CD14-positive monocyte (primary cell): ENCODE results near the gene SS18. TPM values are rescaled to one million over a fixed set of nuclear protein-coding genes. Genes with fewer than 3 reads are reported as not detected.

Experiments used
- DNase-seq, 3 donors: peaks; one replicate each; pipeline ENCODE4 v3.0.0-alpha.2; 2011 to 2022
- H2AFZ ChIP-seq: 2 replicates; pipeline ENCODE4 v1.6.0; 2012; ENCODE audit warnings: mild to moderate bottlenecking, low read depth, low read length, inconsistent platforms; ENCODE audit not compliant: insufficient read depth, poor library complexity, severe bottlenecking
- H3K27ac ChIP-seq, 2 donors: 1 replicate in 1 of 2; 2 replicates in 1 of 2; pipeline ENCODE4 v1.5.1; 2012 to 2013; ENCODE audit warnings: low read length in 2 of 2, control low read depth in 1 of 2, inconsistent platforms in 1 of 2, low read depth in 1 of 2, mild to moderate bottlenecking in 1 of 2
- H3K27me3 ChIP-seq, 2 donors: one replicate each; pipeline versions ENCODE4 v1.6.0 to v1.6.1; 2011 to 2013; ENCODE audit warnings: low read length in 2 of 2; ENCODE audit not compliant: control insufficient read depth in 2 of 2, insufficient read depth in 2 of 2
- H3K36me3 ChIP-seq, 2 donors: replicated peaks in 1 of 2; 1 replicate in 1 of 2; 2 replicates in 1 of 2; pipeline versions ENCODE4 v1.5.1 to v1.6.1; 2012 to 2013; ENCODE audit warnings: low read length in 2 of 2, control low read depth in 1 of 2, inconsistent platforms in 1 of 2, mild to moderate bottlenecking in 1 of 2; ENCODE audit not compliant: insufficient read depth in 2 of 2, control insufficient read depth in 1 of 2
- H3K4me1 ChIP-seq, 2 donors: 1 replicate in 1 of 2; 2 replicates in 1 of 2; pipeline versions ENCODE4 v1.5.1 to v1.6.1; 2012 to 2013; ENCODE audit warnings: low read length in 2 of 2, control low read depth in 1 of 2, inconsistent platforms in 1 of 2, mild to moderate bottlenecking in 1 of 2, moderate library complexity in 1 of 2; ENCODE audit not compliant: insufficient read depth in 2 of 2, control insufficient read depth in 1 of 2
- H3K4me2 ChIP-seq: replicated peaks from 2 replicates; pipeline ENCODE3; 2012; ENCODE audit warnings: low read length, moderate library complexity, mild to moderate bottlenecking; ENCODE audit not compliant: poor library complexity, severe bottlenecking; ENCODE audit errors: extremely low read depth
- H3K4me3 ChIP-seq, 3 experiments: fragments of 200-600 bp in 1 of 3; sonication (generic) in 1 of 3; replicated peaks in 1 of 3; 1 replicate in 2 of 3; 2 replicates in 1 of 3; pipeline ENCODE4 v1.5.1; 2011 to 2013; ENCODE audit warnings: low read length in 3 of 3, mild to moderate bottlenecking in 3 of 3, control low read depth in 2 of 3, low read depth in 2 of 3, inconsistent platforms in 1 of 3, moderate library complexity in 1 of 3
- H3K79me2 ChIP-seq: 2 replicates; pipeline ENCODE4 v1.6.0; 2012; ENCODE audit warnings: mild to moderate bottlenecking, control low read depth, inconsistent platforms, low read length, moderate library complexity; ENCODE audit not compliant: insufficient read depth
- H3K9ac ChIP-seq: 2 replicates; pipeline ENCODE4 v1.6.0; 2017; ENCODE audit warnings: low read length, mild to moderate bottlenecking; ENCODE audit not compliant: insufficient read depth, poor library complexity, severe bottlenecking
- H3K9me3 ChIP-seq, 2 donors: replicated peaks in 1 of 2; 1 replicate in 1 of 2; 2 replicates in 1 of 2; pipeline versions ENCODE4 v1.5.1 to v1.6.1; 2012 to 2013; ENCODE audit warnings: low read length in 2 of 2, control low read depth in 1 of 2; ENCODE audit not compliant: control insufficient read depth in 1 of 2, insufficient read depth in 1 of 2
- H4K20me1 ChIP-seq: 2 replicates; pipeline ENCODE4 v1.6.0; 2012; ENCODE audit warnings: mild to moderate bottlenecking, low read length, control low read depth, moderate library complexity; ENCODE audit not compliant: insufficient read depth
- H3K27ac Mint-ChIP-seq, 7 donors: one replicate each; pipeline ENCODE4 v1.8.0; 2020; ENCODE audit warnings: mild to moderate bottlenecking in 7 of 7, mixed read lengths in 7 of 7, moderate library complexity in 6 of 7, inconsistent platforms in 2 of 7
- H3K27me3 Mint-ChIP-seq, 3 donors: one replicate each; pipeline ENCODE4 v1.8.0; 2021 to 2022; ENCODE audit warnings: low read depth in 3 of 3, mild to moderate bottlenecking in 3 of 3, mixed read lengths in 3 of 3, moderate library complexity in 3 of 3, inconsistent platforms in 1 of 3
- H3K36me3 Mint-ChIP-seq, 2 donors: one replicate each; pipeline ENCODE4 v1.8.0; 2020; ENCODE audit warnings: mixed read lengths in 2 of 2, inconsistent platforms in 1 of 2, mild to moderate bottlenecking in 1 of 2
- H3K4me1 Mint-ChIP-seq: one replicate; pipeline ENCODE4 v1.8.0; 2020; ENCODE audit warnings: mild to moderate bottlenecking, mixed read lengths
- H3K4me3 Mint-ChIP-seq, 2 donors: one replicate each; pipeline ENCODE4 v1.8.0; 2020; ENCODE audit warnings: mild to moderate bottlenecking in 2 of 2, mixed read lengths in 2 of 2, moderate library complexity in 1 of 2
- H3K9me3 Mint-ChIP-seq, 7 donors: one replicate each; pipeline ENCODE4 v1.8.0; 2020 to 2022; ENCODE audit warnings: mixed read lengths in 7 of 7, mild to moderate bottlenecking in 6 of 7, moderate library complexity in 6 of 7, inconsistent platforms in 2 of 7
- CTCF ChIP-seq: fragments of 200-600 bp; IDR thresholded peaks from one replicate; pipeline ENCODE4 v1.8.0; 2022; ENCODE audit warnings: antibody characterized with exemption, mild to moderate bottlenecking
- WGBS: methylation state at CpG from one replicate; pipeline ENCODE4 v1.1.5; 2013; ENCODE audit warnings: missing lambda C conversion rate; ENCODE audit not compliant: insufficient coverage; 5-methylcytosine and 5-hydroxymethylcytosine counted together
- intact Hi-C, 2 donors: fragments of 100-400 bp; cut with micrococcal nuclease; formaldehyde crosslinking; loops; one replicate each; pipeline versions ENCODE4 v1.15.0 to v1.15.1; 2023
- polyA plus RNA-seq, 3 donors: library from polyadenylated mRNA; depleted of rRNA in 1 of 3; unstranded in 2 of 3; stranded (reverse) in 1 of 3; fragments of 300-500 nt in 2 of 3; fragments of >200 nt in 1 of 3; fragmentation: Illumina TruSeq in 2 of 3; gene quantifications; 1 replicate in 2 of 3; 2 replicates in 1 of 3; pipeline ENCODE4 v1.2.3, GENCODE V29; 2012 to 2021

SS18 gene
- polyA plus RNA-seq, 3 donors: 23.0 to 50.5 (median 36.3) TPM

- peaks cover 0 to 2% (median 0%) of the 10 kb centered on the region in 7 donors for H3K9me3 Mint-ChIP-seq
- WGBS: no CpG with 5 or more reads among the region's 2 CpGs
- intact Hi-C loops: no loop called here
- Histone ChIP-seq H3K79me2 (peaks cover 18% of the 10 kb centered on the region), H4K20me1 (peaks cover 18% of the 10 kb centered on the region), H3K4me1 (no peaks in the 10 kb centered on the region), H3K27ac (peak overlapping the region in 1 of 2 donors; percentile 21), H3K36me3 (peaks cover 60 to 87% of the 10 kb centered on the region in 2 donors), H3K9ac (no peak overlapping the region), H3K4me2 (no peak overlapping the region), H2AFZ (no peak overlapping the region), H3K27me3 (no peaks in the 10 kb centered on the region), H3K4me3 (no peak overlapping the region), H3K9me3 (peaks cover 0 to 4% of the 10 kb centered on the region in 2 donors)
- TF ChIP-seq CTCF: no peak
- peaks cover 8% of the 10 kb centered on the region for H3K4me1 Mint-ChIP-seq
- no peak overlapping the region for H3K4me3 Mint-ChIP-seq
- DNase-seq: no peak
- H3K36me3 Mint-ChIP-seq: peaks cover 62 to 79% of the 10 kb centered on the region in 2 donors
- no peak overlapping the region for H3K27ac Mint-ChIP-seq
- H3K27me3 Mint-ChIP-seq: no peaks in the 10 kb centered on the region
Measured at GRCh38 chr18:26073758-26074157, 16.7 kb downstream of the SS18 start.

- H3K27me3 ChIP-seq: no peaks in the 10 kb centered on the region
- 100% methylated on average over 1 of the region's 2 CpGs for WGBS
- Mint-ChIP-seq H3K36me3 (peaks cover 62 to 74% of the 10 kb centered on the region in 2 donors), H3K4me3 (no peak overlapping the region), H3K27me3 (no peaks in the 10 kb centered on the region), H3K27ac (peak overlapping the region in 1 of 7 donors; percentile 29), H3K9me3 (peaks cover 0 to 2% (median 0%) of the 10 kb centered on the region in 7 donors), H3K4me1 (peaks cover 8% of the 10 kb centered on the region)
- no peak overlapping the region for H3K4me3 ChIP-seq
- intact Hi-C loops: no loop called here
- TF ChIP-seq CTCF: no peak
- no peaks in the 10 kb centered on the region for H3K4me1 ChIP-seq
- H2AFZ ChIP-seq: no peak overlapping the region
- peaks cover 0 to 4% of the 10 kb centered on the region in 2 donors for H3K9me3 ChIP-seq
- peaks cover 67 to 87% of the 10 kb centered on the region in 2 donors for H3K36me3 ChIP-seq
- H3K4me2 ChIP-seq: no peak overlapping the region
- peaks cover 14% of the 10 kb centered on the region for H4K20me1 ChIP-seq
- DNase-seq: no peak
- H3K27ac ChIP-seq: no peak overlapping the region
- H3K9ac ChIP-seq: no peak overlapping the region
- H3K79me2 ChIP-seq: peaks cover 18% of the 10 kb centered on the region
Measured at GRCh38 chr18:26071725-26072124, 18.7 kb downstream of the SS18 start.
